Kidney (tissue), 14 donors: ENCODE measurements around the gene BLOC1S4. TPM values are rescaled to one million over a fixed set of nuclear protein-coding genes. Genes with fewer than 3 reads are reported as not detected.
A peak's percentile ranks its signal among the peaks of the same experiment; 100 is the strongest.

Source experiments
- DNase-seq, 5 donors: peaks; one replicate each; pipeline ENCODE4 v3.0.0-alpha.2; 2013 to 2020
- FAIRE-seq: peaks from 2 replicates; lab custom pipeline; 2012; peaks lifted over from hg19 to GRCh38; lab: Jason Lieb, UNC
- H3K27ac ChIP-seq, 2 donors: one replicate each; pipeline ENCODE4 v1.7.0; 2013; ENCODE audit warnings: low read depth in 2 of 2, low read length in 2 of 2, inconsistent platforms in 1 of 2
- H3K27me3 ChIP-seq: one replicate; pipeline ENCODE4 v1.7.1; 2013; ENCODE audit warnings: low read length, inconsistent platforms; ENCODE audit not compliant: control insufficient read depth, insufficient read depth
- H3K36me3 ChIP-seq, 3 donors: one replicate each; pipeline versions ENCODE4 v1.7.0 to v1.7.1; 2013; ENCODE audit warnings: low read length in 3 of 3, control low read depth in 1 of 3, inconsistent platforms in 1 of 3; ENCODE audit not compliant: insufficient read depth in 3 of 3, control insufficient read depth in 2 of 3
- H3K4me1 ChIP-seq, 3 donors: one replicate each; pipeline versions ENCODE4 v1.7.0 to v1.7.1; 2013; ENCODE audit warnings: low read length in 3 of 3, inconsistent platforms in 1 of 3, low read depth in 1 of 3; ENCODE audit not compliant: control insufficient read depth in 2 of 3, insufficient read depth in 2 of 3
- H3K4me3 ChIP-seq, 3 donors: one replicate each; pipeline versions ENCODE4 v1.7.0 to v1.8.1; 2013; ENCODE audit warnings: low read length in 3 of 3, control low read depth in 1 of 3, inconsistent platforms in 1 of 3
- H3K9ac ChIP-seq, 3 donors: one replicate each; pipeline versions ENCODE4 v1.7.0 to v1.7.1; 2013; ENCODE audit warnings: low read length in 3 of 3, control low read depth in 1 of 3, inconsistent platforms in 1 of 3
- H3K9me3 ChIP-seq, 3 donors: one replicate each; pipeline versions ENCODE4 v1.7.0 to v1.7.1; 2013; ENCODE audit warnings: low read length in 3 of 3, control low read depth in 1 of 3, inconsistent platforms in 1 of 3; ENCODE audit not compliant: control insufficient read depth in 2 of 3, insufficient read depth in 1 of 3
- CTCF ChIP-seq: IDR thresholded peaks from 3 replicates; pipeline ENCODE4 v1.5.1; 2012; ENCODE audit warnings: mild to moderate bottlenecking, moderate library complexity, borderline replicate concordance; ENCODE audit not compliant: insufficient read depth; ENCODE audit errors: extremely low read depth
- intact Hi-C: fragments of 100-400 bp; cut with DNase I; formaldehyde crosslinking; loops from one replicate; pipeline ENCODE4 v1.11.1; 2022
- polyA plus RNA-seq: library from polyadenylated mRNA; stranded (reverse); fragments of 350-450 nt; fragmentation: Illumina TruSeq; extraction: RNeasy Lipid Tissue Mini Kit (QIAGEN cat#74804); gene quantifications from one replicate; pipeline ENCODE4 v1.2.3, GENCODE V29; 2014; ENCODE audit warnings: low read depth, low replicate concordance; ENCODE audit not compliant: insufficient read depth
- total RNA-seq: library from RNA; stranded (reverse); fragmentation: NEBNext Ultra II Directional; extraction: Animal tissue kit (Norgen Biotek cat#: 25700); gene quantifications from one replicate; pipeline ENCODE4 v1.2.1, GENCODE V29; 2021
- donor health status: control.
- donor health status: control.
- donor health status: control.
- donor health status: control.
- donor health status: control.
- donor health status: DM: yes; HTN: yes; CAD: no.
- donor health status: Normal renal cell carcinoma (clear cell type).

The BLOC1S4 gene
- total and polyA plus RNA-seq, 2 donors from 2014 or later, result 12.3 to 14.2 TPM

- H3K9ac ChIP-seq, result no peak overlapping the region
- H3K9me3 ChIP-seq, result no peaks in the 10 kb centered on the region
- no peaks in the 10 kb centered on the region for H3K27me3 ChIP-seq
- no peak for TF ChIP-seq CTCF
- FAIRE-seq (no peak), DNase-seq (no peak)
- no peak overlapping the region for H3K4me3 ChIP-seq
- intact Hi-C loops, result no loop called here
- H3K27ac ChIP-seq, result no peak overlapping the region
- H3K4me1 ChIP-seq, result peaks cover 0 to 19% (median 10%) of the 10 kb centered on the region in 3 donors
- no peaks in the 10 kb centered on the region for H3K36me3 ChIP-seq
Observed at GRCh38 chr4:6748286-6748685, 32.3 kb downstream of the BLOC1S4 start.

GRCh38 chr4:6749340-6750171 lies 33.6 kb downstream of the BLOC1S4 start:
- H3K27me3 ChIP-seq, result no peaks in the 10 kb centered on the region
- peak overlapping the region in 1 of 2 donors; percentile 71 for H3K27ac ChIP-seq
- peak overlapping the region in 1 of 3 donors; percentile 55 for H3K9ac ChIP-seq
- H3K4me1 ChIP-seq, result peaks cover 0 to 19% (median 10%) of the 10 kb centered on the region in 3 donors
- intact Hi-C loops, result no loop called here
- no peak overlapping the region for H3K4me3 ChIP-seq
- no peak for TF ChIP-seq CTCF
- DNase-seq (peak; percentile 39 to 96 (median 71)), FAIRE-seq (no peak)
- no peaks in the 10 kb centered on the region for H3K9me3 ChIP-seq
- H3K36me3 ChIP-seq, result no peaks in the 10 kb centered on the region

GRCh38 chr4:6750286-6751221 lies 34.6 kb downstream of the BLOC1S4 start:
- no peaks in the 10 kb centered on the region for H3K9me3 ChIP-seq
- FAIRE-seq, result no peak

More at GRCh38 chr4:6750286-6751221, 34.6 kb downstream of the BLOC1S4 start:
- Histone ChIP-seq H3K36me3 (no peaks in the 10 kb centered on the region), H3K4me3 (no peak overlapping the region), H3K4me1 (peaks cover 0 to 19% (median 10%) of the 10 kb centered on the region in 3 donors), H3K27me3 (no peaks in the 10 kb centered on the region), H3K27ac (no peak overlapping the region), H3K9ac (no peak overlapping the region)
- peak in 1 of 5 donors; percentile 61 for DNase-seq
- TF ChIP-seq CTCF, result no peak
- intact Hi-C loops, result no loop called here
